Upper lobe of left lung (tissue), 6 donors: ENCODE measurements around the gene LRCH1. TPM values are rescaled to one million over a fixed set of nuclear protein-coding genes. Genes with fewer than 3 reads are reported as not detected.

ENCODE experiments used
- ATAC-seq, 2 donors: fragments of 200-7000 bp; cut with Tn5 transposase; one replicate each; pipeline ENCODE4 v1.9.1; 2022; ENCODE audit warnings: mild to moderate bottlenecking in 2 of 2, moderate library complexity in 2 of 2; ENCODE audit not compliant: low FRiP score in 2 of 2
- DNase-seq, 2 donors: peaks; one replicate each; pipeline ENCODE4 v3.0.0-alpha.2; 2019 to 2020
- H3K27ac ChIP-seq, 4 donors: fragments of 200-600 bp; sonication (generic); one replicate each; pipeline ENCODE4 v1.5.1; 2016 to 2019
- H3K27me3 ChIP-seq, 4 donors: fragments of 200-600 bp; sonication (generic); one replicate each; pipeline ENCODE4 v1.5.1; 2017 to 2019
- H3K36me3 ChIP-seq, 4 donors: fragments of 200-600 bp; sonication (generic); one replicate each; pipeline ENCODE4 v1.5.1; 2016 to 2019
- H3K4me1 ChIP-seq, 4 donors: fragments of 200-600 bp; sonication (generic); one replicate each; pipeline ENCODE4 v1.5.1; 2018 to 2019
- H3K4me3 ChIP-seq, 4 donors: fragments of 200-600 bp; sonication (generic); one replicate each; pipeline ENCODE4 v1.5.1; 2017 to 2019; ENCODE audit warnings: mild to moderate bottlenecking in 2 of 4, moderate library complexity in 1 of 4
- H3K9me3 ChIP-seq, 4 donors: fragments of 200-600 bp; sonication (generic); one replicate each; pipeline ENCODE4 v1.5.1; 2018 to 2019
- EP300 ChIP-seq, 4 donors: sonication (generic); formaldehyde crosslinking; IDR thresholded peaks; one replicate each; pipeline ENCODE4 v1.5.1; 2017; ENCODE audit warnings: antibody characterized with exemption in 4 of 4, control low read depth in 2 of 4
- POLR2A ChIP-seq, 4 donors: fragments of 450-650 bp; IDR thresholded peaks; one replicate each; pipeline ENCODE4 v1.5.1; 2016 to 2017; ENCODE audit warnings: antibody characterized with exemption in 4 of 4, mild to moderate bottlenecking in 2 of 4
- POLR2AphosphoS5 ChIP-seq, 2 donors: sonication (generic); formaldehyde crosslinking; IDR thresholded peaks; one replicate each; pipeline ENCODE4 v1.5.1; 2017; ENCODE audit warnings: antibody characterized with exemption in 2 of 2
- WGBS, 2 donors: methylation state at CpG; one replicate each; pipeline ENCODE4 v1.1.5; 2017 to 2018; 5-methylcytosine and 5-hydroxymethylcytosine counted together
- total RNA-seq, 6 donors: library from RNA; depleted of rRNA in 4 of 6; stranded (reverse); fragments of >200 nt in 4 of 6; gene quantifications; one replicate each; pipeline versions ENCODE4 v1.1.0 to v1.2.1, GENCODE V29; 2016 to 2021
- TF ChIP-seq, protein P1 (sequence below), 6 experiments: fragments of 450-650 bp in 4 of 6; fragments of 200-600 bp in 2 of 6; sonication (generic) in 2 of 6; IDR thresholded peaks; one replicate each; pipeline ENCODE4 v1.5.1; 2016 to 2019; ENCODE audit warnings: antibody characterized with exemption in 6 of 6
- donor health status: DM: no; HTN: no; CAD: no; lungs with moderate emphysema.
- donor health status: DM: no; HTN: yes; CAD: no; lungs with severe emphysema.

LRCH1 gene
- total RNA-seq, 6 donors from 2014 or later = 17.2 to 27.0 (median 22.7) TPM

DNA sequence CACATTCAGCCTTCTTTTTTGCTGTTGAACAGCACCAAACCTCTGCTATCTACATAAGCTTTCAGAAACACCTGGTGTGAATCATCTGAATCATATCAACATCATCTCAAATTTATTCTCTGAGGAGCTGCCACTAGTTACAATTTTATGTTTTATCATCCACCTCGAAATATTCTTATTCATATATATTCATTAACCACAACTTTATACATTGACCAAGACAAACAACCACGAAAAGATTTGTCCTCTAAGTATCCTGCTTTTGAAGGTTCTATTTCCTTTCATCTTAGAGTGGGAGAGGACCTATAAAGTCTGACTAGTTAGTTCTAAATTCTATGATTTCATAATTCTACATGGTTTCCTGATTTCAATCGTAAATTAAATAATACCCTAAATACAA lies 225.1 kb downstream of the LRCH1 start:
- peaks cover 12 to 97% (median 40%) of the 10 kb centered on the region in 4 donors for H3K36me3 ChIP-seq
- TF ChIP-seq, protein P1, sequence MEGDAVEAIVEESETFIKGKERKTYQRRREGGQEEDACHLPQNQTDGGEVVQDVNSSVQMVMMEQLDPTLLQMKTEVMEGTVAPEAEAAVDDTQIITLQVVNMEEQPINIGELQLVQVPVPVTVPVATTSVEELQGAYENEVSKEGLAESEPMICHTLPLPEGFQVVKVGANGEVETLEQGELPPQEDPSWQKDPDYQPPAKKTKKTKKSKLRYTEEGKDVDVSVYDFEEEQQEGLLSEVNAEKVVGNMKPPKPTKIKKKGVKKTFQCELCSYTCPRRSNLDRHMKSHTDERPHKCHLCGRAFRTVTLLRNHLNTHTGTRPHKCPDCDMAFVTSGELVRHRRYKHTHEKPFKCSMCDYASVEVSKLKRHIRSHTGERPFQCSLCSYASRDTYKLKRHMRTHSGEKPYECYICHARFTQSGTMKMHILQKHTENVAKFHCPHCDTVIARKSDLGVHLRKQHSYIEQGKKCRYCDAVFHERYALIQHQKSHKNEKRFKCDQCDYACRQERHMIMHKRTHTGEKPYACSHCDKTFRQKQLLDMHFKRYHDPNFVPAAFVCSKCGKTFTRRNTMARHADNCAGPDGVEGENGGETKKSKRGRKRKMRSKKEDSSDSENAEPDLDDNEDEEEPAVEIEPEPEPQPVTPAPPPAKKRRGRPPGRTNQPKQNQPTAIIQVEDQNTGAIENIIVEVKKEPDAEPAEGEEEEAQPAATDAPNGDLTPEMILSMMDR (IDR thresholded peaks at IDR 0.05) = no peak
- no peak for TF ChIP-seq POLR2AphosphoS5 (IDR thresholded peaks at IDR 0.05)
- no peak for TF ChIP-seq POLR2A (IDR thresholded peaks at IDR 0.05)
- TF ChIP-seq EP300 (IDR thresholded peaks at IDR 0.05) = no peak
- H3K4me1 ChIP-seq = no peaks in the 10 kb centered on the region
- ATAC-seq (no peak), DNase-seq (no peak)
- WGBS, 2 donors = 77 to 87% methylated on average over 3 of the region's 3 CpGs
- H3K27ac ChIP-seq = no peak overlapping the region
- no peaks in the 10 kb centered on the region for H3K9me3 ChIP-seq
- H3K27me3 ChIP-seq = no peaks in the 10 kb centered on the region
- no peak overlapping the region for H3K4me3 ChIP-seq

GRCh38 chr13:46778890-46779289 lies 225.9 kb downstream of the LRCH1 start:
- no peaks in the 10 kb centered on the region for H3K9me3 ChIP-seq
- H3K4me3 ChIP-seq = no peak overlapping the region
- no peaks in the 10 kb centered on the region for H3K27me3 ChIP-seq
- no peak overlapping the region for H3K27ac ChIP-seq
- TF ChIP-seq POLR2A (IDR thresholded peaks at IDR 0.05) = no peak
- TF ChIP-seq, protein P1 (IDR thresholded peaks at IDR 0.05) = no peak
- TF ChIP-seq POLR2AphosphoS5 (IDR thresholded peaks at IDR 0.05) = no peak
- no peak for TF ChIP-seq EP300 (IDR thresholded peaks at IDR 0.05)
- no peak for DNase-seq
- no peaks in the 10 kb centered on the region for H3K4me1 ChIP-seq
- no peak for ATAC-seq
- H3K36me3 ChIP-seq = peaks cover 12 to 96% (median 41%) of the 10 kb centered on the region in 4 donors
- 84 to 92% methylated on average over 2 of the region's 2 CpGs for WGBS, 2 donors

DNA sequence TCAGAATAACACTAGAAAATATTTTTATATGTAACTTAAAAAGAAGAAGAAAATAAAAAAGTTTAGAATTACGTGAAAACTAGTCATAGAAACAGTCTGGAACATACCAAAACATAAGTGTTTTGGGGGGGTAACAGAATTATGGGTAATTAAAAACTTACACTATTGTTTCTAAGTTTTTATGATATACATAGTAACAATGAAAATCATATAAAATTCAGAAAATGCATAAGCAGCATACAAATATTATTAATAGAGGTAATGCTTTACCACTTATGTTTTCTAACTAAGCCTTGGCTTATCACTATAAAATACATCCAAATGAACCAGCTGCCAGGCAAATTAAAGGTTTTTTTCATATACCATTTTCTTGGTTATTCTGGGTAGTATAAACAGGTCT lies 229.1 kb downstream of the LRCH1 start:
- Histone ChIP-seq H3K27ac (no peak overlapping the region), H3K4me3 (no peak overlapping the region), H3K36me3 (peaks cover under 1 to 95% (median 38%) of the 10 kb centered on the region in 4 donors), H3K27me3 (no peaks in the 10 kb centered on the region), H3K9me3 (no peaks in the 10 kb centered on the region), H3K4me1 (no peaks in the 10 kb centered on the region)
- TF ChIP-seq, protein P1 (IDR thresholded peaks at IDR 0.05) = no peak
- no peak for TF ChIP-seq POLR2A (IDR thresholded peaks at IDR 0.05)
- no peak for TF ChIP-seq POLR2AphosphoS5 (IDR thresholded peaks at IDR 0.05)
- TF ChIP-seq EP300 (IDR thresholded peaks at IDR 0.05) = no peak
- DNase-seq = no peak
- 93% methylated on average over 1 of the region's 1 CpG for WGBS, 2 donors
- no peak for ATAC-seq

DNA sequence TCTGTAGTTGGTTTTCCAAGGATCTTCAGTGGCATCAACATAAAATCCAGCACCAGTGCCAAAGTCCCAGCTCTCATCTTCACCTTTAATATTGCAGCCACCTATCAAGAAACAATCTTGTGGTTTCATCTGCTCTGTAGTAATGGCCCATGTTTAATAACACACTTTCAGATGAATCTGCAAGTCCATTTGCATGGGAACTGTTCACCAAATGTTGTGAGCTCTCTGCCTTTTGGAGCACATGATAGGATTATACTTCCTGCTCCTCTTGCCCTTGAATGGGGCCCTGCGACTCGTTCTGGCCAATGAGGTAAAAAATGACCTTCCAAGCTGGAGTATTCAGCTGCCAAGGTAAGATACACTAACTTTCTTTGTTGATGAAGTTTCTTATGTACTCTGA lies 229.7 kb downstream of the LRCH1 start:
- H3K9me3 ChIP-seq = no peaks in the 10 kb centered on the region
- ATAC-seq (no peak), DNase-seq (no peak)
- WGBS, 2 donors = 81 to 83% methylated on average over 2 of the region's 2 CpGs
- no peaks in the 10 kb centered on the region for H3K4me1 ChIP-seq
- peaks cover 0 to 93% (median 35%) of the 10 kb centered on the region in 4 donors for H3K36me3 ChIP-seq
- H3K27ac ChIP-seq = no peak overlapping the region
- no peak overlapping the region for H3K4me3 ChIP-seq
- no peaks in the 10 kb centered on the region for H3K27me3 ChIP-seq
- TF ChIP-seq, protein P1 (IDR thresholded peaks at IDR 0.05) = no peak
- TF ChIP-seq POLR2A (IDR thresholded peaks at IDR 0.05) = no peak
- TF ChIP-seq POLR2AphosphoS5 (IDR thresholded peaks at IDR 0.05) = no peak
- no peak for TF ChIP-seq EP300 (IDR thresholded peaks at IDR 0.05)

DNA sequence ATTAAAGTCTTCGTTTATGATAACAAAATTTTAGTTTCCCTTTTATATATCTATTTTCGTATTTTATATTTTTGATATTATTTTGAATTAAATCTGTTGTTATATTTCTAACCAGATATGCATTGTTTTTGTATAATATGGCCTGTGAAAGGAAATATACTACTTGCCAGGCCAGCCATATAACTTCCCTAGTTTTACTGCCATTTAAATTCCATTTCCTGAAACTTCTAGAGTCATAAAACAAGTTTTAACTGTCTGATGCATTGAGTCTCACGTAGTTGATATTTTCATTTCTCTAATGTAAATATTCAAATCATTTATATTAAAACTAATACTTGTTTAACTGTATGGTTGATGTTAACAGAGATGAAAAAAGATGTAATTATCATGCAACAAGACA lies 230.5 kb downstream of the LRCH1 start:
- ATAC-seq = no peak
- H3K27me3 ChIP-seq = no peaks in the 10 kb centered on the region
- no peak for TF ChIP-seq POLR2AphosphoS5 (IDR thresholded peaks at IDR 0.05)
- TF ChIP-seq, protein P1 (IDR thresholded peaks at IDR 0.05) = no peak
- H3K27ac ChIP-seq = no peak overlapping the region
- DNase-seq = no peak
- no peaks in the 10 kb centered on the region for H3K9me3 ChIP-seq
- H3K4me3 ChIP-seq = no peak overlapping the region
- H3K36me3 ChIP-seq = peaks cover 0 to 88% (median 33%) of the 10 kb centered on the region in 4 donors
- no peaks in the 10 kb centered on the region for H3K4me1 ChIP-seq
- 91 to 95% methylated on average over 3 of the region's 3 CpGs for WGBS, 2 donors
